ENCODE data around the gene AKR1C2. TPM values are rescaled to one million over a fixed set of nuclear protein-coding genes. Genes with fewer than 3 reads are reported as not detected.

AKR1C2 gene
- total RNA-seq, 1 experiment from 2014 or later: 16.2 TPM

DNA sequence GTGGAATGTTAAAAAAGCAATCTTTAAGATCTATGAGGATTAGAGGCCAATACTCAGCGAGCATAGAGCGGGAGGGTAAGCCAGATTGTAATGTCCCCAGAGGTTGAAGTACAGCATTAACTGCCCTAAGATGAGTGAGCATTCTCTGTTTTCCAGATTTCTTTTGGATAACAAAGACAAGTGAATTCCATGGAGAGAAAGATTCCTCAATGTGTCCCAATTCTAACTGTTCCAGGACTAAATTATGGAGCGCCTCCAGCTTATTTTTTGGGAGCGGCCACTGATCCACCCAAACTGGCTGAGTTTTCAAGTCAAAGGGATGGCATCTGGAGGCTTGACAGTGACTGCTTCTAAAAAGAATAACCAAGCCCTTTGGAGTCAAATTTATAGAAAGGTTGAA lies 39.3 kb upstream of the AKR1C2 start:
- intact Hi-C loops (cut with micrococcal nuclease; ENCODE audit: unreplicated experiment): loop anchor here (5.0 to 10.0 kb wide), 3 partner anchors 191 to 562 kb away; no protein-coding TSS in a partner anchor
- CTCF ChIA-PET: no interaction called here

DNA sequence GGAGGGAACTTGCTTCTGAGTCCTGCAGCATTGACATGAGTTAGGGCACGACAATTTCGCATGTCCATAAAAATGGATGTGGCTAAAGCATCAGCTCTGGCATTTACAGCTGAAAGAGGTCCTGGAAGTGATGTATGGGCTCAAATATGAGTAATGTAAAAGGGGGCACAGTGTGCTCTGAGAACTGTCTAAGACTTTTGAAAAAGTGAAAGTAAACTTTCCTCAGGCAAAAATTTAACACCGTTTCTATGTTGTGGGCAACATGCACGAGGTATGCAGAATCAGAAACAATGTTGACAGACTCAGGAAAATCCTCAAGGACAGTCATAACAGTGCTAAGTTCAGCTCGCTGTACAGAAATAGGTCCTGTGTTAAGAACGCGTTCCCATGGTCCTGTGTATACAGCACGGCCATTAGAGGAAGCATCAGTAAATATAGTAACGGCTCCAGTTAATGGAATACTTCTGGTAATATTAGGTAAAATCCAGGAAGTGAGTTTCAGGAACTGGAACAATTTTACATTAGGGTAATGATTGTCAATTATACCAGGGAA lies 37.9 kb upstream of the AKR1C2 start:
- peak overlapping the region; percentile 28 for H3K4me3 ChIP-seq (ENCODE audit: low read depth, low read length, poor library complexity, severe bottlenecking)
- H3K9me3 ChIP-seq (ENCODE audit: low read depth, low read length, poor library complexity, severe bottlenecking): no peaks in the 10 kb centered on the region
- intact Hi-C loops (cut with micrococcal nuclease; ENCODE audit: unreplicated experiment): loop anchor here (2.0 to 10.0 kb wide), 6 partner anchors 53 to 563 kb away; partner anchors contain the start of gene AKR1C3
- DNase-seq (ENCODE audit: low spot score): no peak
- ChIA-PET POLR2A (ENCODE audit: low non-redundant PET) (no interaction called here), CTCF (interaction anchor here (1.0 to 1.7 kb wide), 3 partner anchors 53 to 350 kb away, joined by 4 to 6 read pairs (median 4); partner anchors contain the start of gene AKR1C3)
- TF ChIP-seq EZH2 (IDR thresholded peaks at IDR 0.05; ENCODE audit: borderline replicate concordance, low read depth, low read length, poor library complexity, severe bottlenecking): no peak
- TF ChIP-seq, protein P1, sequence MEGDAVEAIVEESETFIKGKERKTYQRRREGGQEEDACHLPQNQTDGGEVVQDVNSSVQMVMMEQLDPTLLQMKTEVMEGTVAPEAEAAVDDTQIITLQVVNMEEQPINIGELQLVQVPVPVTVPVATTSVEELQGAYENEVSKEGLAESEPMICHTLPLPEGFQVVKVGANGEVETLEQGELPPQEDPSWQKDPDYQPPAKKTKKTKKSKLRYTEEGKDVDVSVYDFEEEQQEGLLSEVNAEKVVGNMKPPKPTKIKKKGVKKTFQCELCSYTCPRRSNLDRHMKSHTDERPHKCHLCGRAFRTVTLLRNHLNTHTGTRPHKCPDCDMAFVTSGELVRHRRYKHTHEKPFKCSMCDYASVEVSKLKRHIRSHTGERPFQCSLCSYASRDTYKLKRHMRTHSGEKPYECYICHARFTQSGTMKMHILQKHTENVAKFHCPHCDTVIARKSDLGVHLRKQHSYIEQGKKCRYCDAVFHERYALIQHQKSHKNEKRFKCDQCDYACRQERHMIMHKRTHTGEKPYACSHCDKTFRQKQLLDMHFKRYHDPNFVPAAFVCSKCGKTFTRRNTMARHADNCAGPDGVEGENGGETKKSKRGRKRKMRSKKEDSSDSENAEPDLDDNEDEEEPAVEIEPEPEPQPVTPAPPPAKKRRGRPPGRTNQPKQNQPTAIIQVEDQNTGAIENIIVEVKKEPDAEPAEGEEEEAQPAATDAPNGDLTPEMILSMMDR (conservative IDR thresholded peaks at IDR 0.05; ENCODE audit: low read depth, low read length): no peak
- BruUV-seq (replicated peaks): TSS peak; percentile 29
- no peaks in the 10 kb centered on the region for H3K27me3 ChIP-seq (replicated peaks; ENCODE audit: insufficient read depth, low read depth, low read length, poor library complexity)
- no peaks in the 10 kb centered on the region for H3K36me3 ChIP-seq (ENCODE audit: insufficient read depth, low read length, poor library complexity, severe bottlenecking)
- H3K4me1 ChIP-seq (ENCODE audit: insufficient read depth, low read length, poor library complexity, severe bottlenecking): peaks cover 71% of the 10 kb centered on the region
- peak overlapping the region; percentile 98 for H3K27ac ChIP-seq (ENCODE audit: low read depth, low read length, poor library complexity, severe bottlenecking)

More for the DNA sequence above, 39.3 kb upstream of the AKR1C2 start:
- H3K27me3 ChIP-seq (replicated peaks; ENCODE audit: insufficient read depth, low read depth, low read length, poor library complexity): no peaks in the 10 kb centered on the region
- no peak for DNase-seq (ENCODE audit: low spot score)
- peaks cover 60% of the 10 kb centered on the region for H3K4me1 ChIP-seq (ENCODE audit: insufficient read depth, low read length, poor library complexity, severe bottlenecking)
- TF ChIP-seq, protein P1 (conservative IDR thresholded peaks at IDR 0.05; ENCODE audit: low read depth, low read length): no peak
- no peak for TF ChIP-seq EZH2 (IDR thresholded peaks at IDR 0.05; ENCODE audit: borderline replicate concordance, low read depth, low read length, poor library complexity, severe bottlenecking)
- POLR2A ChIA-PET (ENCODE audit: low non-redundant PET): no interaction called here
- no peak overlapping the region for H3K4me3 ChIP-seq (ENCODE audit: low read depth, low read length, poor library complexity, severe bottlenecking)
- no TSS peak for BruUV-seq (replicated peaks)
- no peaks in the 10 kb centered on the region for H3K9me3 ChIP-seq (ENCODE audit: low read depth, low read length, poor library complexity, severe bottlenecking)
- H3K36me3 ChIP-seq (ENCODE audit: insufficient read depth, low read length, poor library complexity, severe bottlenecking): no peaks in the 10 kb centered on the region
- H3K27ac ChIP-seq (ENCODE audit: low read depth, low read length, poor library complexity, severe bottlenecking): peak overlapping the region; percentile 98

DNA sequence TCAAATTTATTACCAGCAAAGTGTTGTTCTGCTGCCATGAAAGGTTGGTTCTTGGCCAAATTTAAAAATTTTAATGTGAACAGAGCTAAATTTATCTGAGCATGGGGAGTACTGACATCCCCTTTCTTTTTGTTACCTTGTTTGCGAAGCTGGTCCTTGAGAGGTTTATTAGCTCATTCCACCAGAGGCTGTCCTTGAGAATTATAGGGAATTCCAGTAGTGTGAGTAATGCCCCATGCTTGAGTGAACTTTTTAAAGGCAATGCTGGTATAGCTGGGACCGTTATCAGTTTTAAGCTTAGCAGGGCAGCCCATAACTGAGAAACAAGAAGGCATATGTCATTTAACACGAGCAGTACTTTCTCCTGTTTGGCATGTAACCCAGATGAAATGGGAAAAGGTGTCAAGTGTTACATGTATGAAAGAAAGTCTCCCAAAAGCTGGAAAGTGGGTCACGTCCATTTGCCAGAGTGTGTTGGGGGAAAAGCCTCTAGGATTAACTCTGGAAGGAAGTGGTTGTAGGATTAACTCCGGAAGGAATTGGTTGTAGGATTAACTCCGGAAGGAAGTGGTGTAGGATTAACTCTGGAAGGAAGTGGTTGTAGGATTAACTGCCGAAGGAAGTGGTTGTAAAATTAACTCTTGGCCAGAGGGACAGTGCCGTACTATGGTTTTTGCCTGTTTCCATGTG lies 37.3 kb upstream of the AKR1C2 start:
- Histone ChIP-seq H3K4me3 (ENCODE audit: low read depth, low read length, poor library complexity, severe bottlenecking) (peak overlapping the region; percentile 28), H3K36me3 (ENCODE audit: insufficient read depth, low read length, poor library complexity, severe bottlenecking) (no peaks in the 10 kb centered on the region), H3K4me1 (ENCODE audit: insufficient read depth, low read length, poor library complexity, severe bottlenecking) (peaks cover 75% of the 10 kb centered on the region), H3K27ac (ENCODE audit: low read depth, low read length, poor library complexity, severe bottlenecking) (peak overlapping the region; percentile 98), H3K27me3 (replicated peaks; ENCODE audit: insufficient read depth, low read depth, low read length, poor library complexity) (no peaks in the 10 kb centered on the region), H3K9me3 (ENCODE audit: low read depth, low read length, poor library complexity, severe bottlenecking) (no peaks in the 10 kb centered on the region)
- BruUV-seq (replicated peaks): no TSS peak
- CTCF ChIA-PET: interaction anchor here (1.0 to 1.7 kb wide), 3 partner anchors 53 to 349 kb away, joined by 4 to 6 read pairs (median 4); partner anchors contain the start of gene AKR1C3
- peak; percentile 98 for DNase-seq (ENCODE audit: low spot score)
- POLR2A ChIA-PET (ENCODE audit: low non-redundant PET): no interaction called here
- TF ChIP-seq, protein P1 (conservative IDR thresholded peaks at IDR 0.05; ENCODE audit: low read depth, low read length): no peak
- no peak for TF ChIP-seq EZH2 (IDR thresholded peaks at IDR 0.05; ENCODE audit: borderline replicate concordance, low read depth, low read length, poor library complexity, severe bottlenecking)
- intact Hi-C loops (cut with micrococcal nuclease; ENCODE audit: unreplicated experiment): loop anchor here (2.0 to 10.0 kb wide), 6 partner anchors 54 to 564 kb away; partner anchors contain the start of gene AKR1C3
